H9 (cell line): ENCODE results near the gene DOCK1. TPM values are rescaled to one million over a fixed set of nuclear protein-coding genes. Genes with fewer than 3 reads are reported as not detected.

Experiments used
- DNase-seq: peaks from one replicate; pipeline ENCODE4 v3.0.0-alpha.2; 2017
- H2AFZ ChIP-seq: one replicate; pipeline ENCODE4 v1.6.1; 2013; ENCODE audit warnings: mild to moderate bottlenecking, low read length, control low read depth, moderate library complexity
- H2AK5ac ChIP-seq: 2 replicates; pipeline ENCODE4 v1.6.1; 2013; ENCODE audit warnings: low read length, control low read depth, mixed read lengths; ENCODE audit not compliant: insufficient read length
- H2BK120ac ChIP-seq: one replicate; pipeline ENCODE4 v1.6.1; 2013; ENCODE audit warnings: low read depth, mild to moderate bottlenecking, low read length, control low read depth, inconsistent platforms; ENCODE audit not compliant: poor library complexity, severe bottlenecking
- H2BK12ac ChIP-seq: 2 replicates; pipeline ENCODE4 v1.6.1; 2013; ENCODE audit warnings: low read length, control low read depth, mixed read lengths, low read depth; ENCODE audit not compliant: insufficient read length
- H2BK15ac ChIP-seq: 2 replicates; pipeline ENCODE4 v1.6.1; 2013; ENCODE audit warnings: low read depth, low read length, control low read depth
- H2BK20ac ChIP-seq: one replicate; pipeline ENCODE4 v1.6.1; 2013; ENCODE audit warnings: low read depth, mild to moderate bottlenecking, low read length, control low read depth, inconsistent platforms; ENCODE audit not compliant: poor library complexity, severe bottlenecking
- H2BK5ac ChIP-seq: 2 replicates; pipeline ENCODE4 v1.6.1; 2013; ENCODE audit warnings: low read length, control low read depth, mixed read lengths; ENCODE audit not compliant: insufficient read length
- H3K14ac ChIP-seq: 2 replicates; pipeline ENCODE4 v1.6.1; 2013; ENCODE audit warnings: low read length, control low read depth; ENCODE audit not compliant: insufficient read depth
- H3K18ac ChIP-seq: 2 replicates; pipeline ENCODE4 v1.6.1; 2013; ENCODE audit warnings: low read depth, mild to moderate bottlenecking, mixed read lengths, low read length, control low read depth; ENCODE audit not compliant: insufficient read length
- H3K23ac ChIP-seq: 2 replicates; pipeline ENCODE4 v1.6.1; 2013; ENCODE audit warnings: low read length, control low read depth, mixed read lengths, low read depth; ENCODE audit not compliant: insufficient read length
- H3K23me2 ChIP-seq: 2 replicates; pipeline ENCODE4 v1.6.1; 2013; ENCODE audit warnings: low read depth, mild to moderate bottlenecking, mixed read lengths, low read length, control low read depth; ENCODE audit not compliant: insufficient read length, poor library complexity, severe bottlenecking
- H3K27ac ChIP-seq: 2 replicates; pipeline ENCODE4 v1.5.1; 2013; ENCODE audit warnings: low read length, control low read depth, mixed read lengths, low read depth; ENCODE audit not compliant: insufficient read length
- H3K27me3 ChIP-seq: 2 replicates; pipeline ENCODE4 v1.6.1; 2013; ENCODE audit warnings: low read length, control low read depth, inconsistent platforms; ENCODE audit not compliant: insufficient read depth
- H3K4ac ChIP-seq: 2 replicates; pipeline ENCODE4 v1.6.1; 2013; ENCODE audit warnings: low read depth, mild to moderate bottlenecking, control low read depth, inconsistent platforms, low read length, moderate library complexity
- H3K4me1 ChIP-seq: 2 replicates; pipeline ENCODE4 v1.6.1; 2013; ENCODE audit warnings: low read length, control low read depth, inconsistent platforms; ENCODE audit not compliant: insufficient read depth
- H3K4me2 ChIP-seq: 2 replicates; pipeline ENCODE4 v1.6.1; 2013; ENCODE audit warnings: low read length, control low read depth, mixed read lengths; ENCODE audit not compliant: insufficient read length, insufficient read depth
- H3K56ac ChIP-seq: 2 replicates; pipeline ENCODE4 v1.6.1; 2013; ENCODE audit warnings: low read depth, mild to moderate bottlenecking, mixed read lengths, low read length, control low read depth; ENCODE audit not compliant: insufficient read length
- H3K79me1 ChIP-seq: 2 replicates; pipeline ENCODE4 v1.6.1; 2013; ENCODE audit warnings: low read depth, mild to moderate bottlenecking, moderate library complexity, low read length, control low read depth, inconsistent platforms; ENCODE audit not compliant: insufficient read depth, poor library complexity, severe bottlenecking
- H3K79me2 ChIP-seq: 2 replicates; pipeline ENCODE4 v1.6.1; 2013; ENCODE audit warnings: low read length, control low read depth, inconsistent platforms; ENCODE audit not compliant: insufficient read depth
- H3K9ac ChIP-seq: 2 replicates; pipeline ENCODE4 v1.6.1; 2013; ENCODE audit warnings: low read length, control low read depth, mixed read lengths; ENCODE audit not compliant: insufficient read length; ENCODE audit errors: extremely low read depth
- H3K9me3 ChIP-seq: one replicate; pipeline ENCODE4 v1.6.1; 2013; ENCODE audit warnings: low read depth, low read length, inconsistent platforms; ENCODE audit not compliant: control insufficient read depth
- H3T11ph ChIP-seq: one replicate; pipeline ENCODE4 v1.6.1; 2013; ENCODE audit warnings: mild to moderate bottlenecking, low read length, control low read depth, inconsistent platforms
- H4K20me1 ChIP-seq: one replicate; pipeline ENCODE4 v1.6.1; 2013; ENCODE audit not compliant: control insufficient read depth, insufficient read length, insufficient read depth
- H4K5ac ChIP-seq: 2 replicates; pipeline ENCODE4 v1.6.1; 2013; ENCODE audit warnings: low read depth, mild to moderate bottlenecking, mixed read lengths, low read length, control low read depth; ENCODE audit not compliant: insufficient read length
- H4K8ac ChIP-seq: replicated peaks from 2 replicates; pipeline ENCODE4 v1.6.1; 2013; ENCODE audit warnings: low read length, control low read depth, mixed read lengths, low read depth; ENCODE audit not compliant: insufficient read length
- H4K91ac ChIP-seq: 2 replicates; pipeline ENCODE4 v1.6.1; 2013; ENCODE audit warnings: low read depth, mild to moderate bottlenecking, moderate library complexity, mixed read lengths, low read length, control low read depth; ENCODE audit not compliant: insufficient read length
- H3K27ac Mint-ChIP-seq, 3 experiments: 2 replicates in 2 of 3; 3 replicates in 1 of 3; pipeline ENCODE4 v1.8.0; 2020 to 2021; ENCODE audit warnings: mixed read lengths in 3 of 3, mild to moderate bottlenecking in 1 of 3, moderate library complexity in 1 of 3
- H3K27me3 Mint-ChIP-seq: 2 replicates; pipeline ENCODE4 v1.8.0; 2021; ENCODE audit warnings: low read depth, mild to moderate bottlenecking, moderate library complexity, mixed read lengths
- H3K36me3 Mint-ChIP-seq, 3 experiments: 2 replicates in 2 of 3; 3 replicates in 1 of 3; pipeline ENCODE4 v1.8.0; 2020 to 2021; ENCODE audit warnings: low read depth in 3 of 3, mixed read lengths in 3 of 3; ENCODE audit not compliant: insufficient read depth in 1 of 3
- H3K4me1 Mint-ChIP-seq, 2 experiments: 2 replicates each; pipeline ENCODE4 v1.8.0; 2020; ENCODE audit warnings: mixed read lengths in 2 of 2
- H3K4me3 Mint-ChIP-seq, 2 experiments: 2 replicates in 1 of 2; 3 replicates in 1 of 2; pipeline ENCODE4 v1.8.0; 2020 to 2021; ENCODE audit warnings: mild to moderate bottlenecking in 2 of 2, mixed read lengths in 2 of 2, moderate library complexity in 1 of 2
- H3K9me3 Mint-ChIP-seq, 2 experiments: 2 replicates in 1 of 2; 3 replicates in 1 of 2; pipeline ENCODE4 v1.8.0; 2020; ENCODE audit warnings: mild to moderate bottlenecking in 2 of 2, mixed read lengths in 2 of 2, moderate library complexity in 1 of 2
- WGBS: extraction: QIAGEN DNeasy Blood & Tissue Kit; methylation state at CpG from one replicate; pipeline ENCODE4 v1.1.7; 2013; ENCODE audit warnings: missing lambda C conversion rate, low lambda C conversion rate, mixed read lengths; ENCODE audit not compliant: insufficient read length; ENCODE audit errors: extremely low coverage; 5-methylcytosine and 5-hydroxymethylcytosine counted together
- total RNA-seq: library from RNA; stranded (reverse); gene quantifications from 2 replicates; pipeline ENCODE4 v1.2.1, GENCODE V29; 2021
- TF ChIP-seq, protein P1 (sequence below): fragments of 200-600 bp; sonication (generic); conservative IDR thresholded peaks from 3 replicates; pipeline ENCODE4 v1.8.0; 2021; ENCODE audit warnings: antibody characterized with exemption, mild to moderate bottlenecking

The DOCK1 gene
- total RNA-seq, 1 experiment from 2014 or later = 57.0 TPM

DNA sequence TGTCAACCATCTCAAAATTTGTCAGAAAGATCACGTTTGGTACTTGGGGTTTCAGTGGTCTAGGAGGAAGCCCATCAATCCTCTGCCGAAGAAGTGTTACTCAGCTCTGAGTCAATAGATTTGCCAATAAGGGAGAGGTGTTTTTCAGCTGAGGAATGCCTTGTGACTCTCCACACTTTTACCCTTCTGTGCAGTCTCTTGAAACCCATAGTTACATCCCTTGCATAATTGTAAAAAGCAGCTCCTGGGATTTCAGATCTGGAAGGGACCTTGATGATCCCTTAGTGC is 243.6 kb downstream of the DOCK1 start:
- H3K27me3 ChIP-seq = no peaks in the 10 kb centered on the region
- H3K4me2 ChIP-seq = no peak overlapping the region
- H3K4me1 ChIP-seq = peaks cover 21% of the 10 kb centered on the region; the same call in 1 of the 2 replicates
- no peak overlapping the region for H2BK12ac ChIP-seq
- no peak overlapping the region for H2AK5ac ChIP-seq
- no peak overlapping the region for H4K91ac ChIP-seq
- no peak overlapping the region for H2BK5ac ChIP-seq
- H3K36me3 Mint-ChIP-seq = peaks cover 0 to 3% (median 0%) of the 10 kb centered on the region in 3 experiments; a peak in 4 of 7 replicates
- H3K79me2 ChIP-seq = no peaks in the 10 kb centered on the region
- H3K56ac ChIP-seq = no peak overlapping the region
- H3K9me3 ChIP-seq = no peaks in the 10 kb centered on the region
- H2BK15ac ChIP-seq = no peak overlapping the region
- H3K27ac Mint-ChIP-seq = peak overlapping the region in 2 of 3 experiments; percentile 41 to 48; a peak in 2 of 7 replicates
- H2BK120ac ChIP-seq = no peak overlapping the region
- no peak overlapping the region for H3K23ac ChIP-seq
- WGBS = no CpG with 5 or more reads among the region's 2 CpGs
- DNase-seq = no peak
- no peak overlapping the region for H3K18ac ChIP-seq
- H2AFZ ChIP-seq = no peak overlapping the region
- no peak overlapping the region for H3K9ac ChIP-seq
- TF ChIP-seq, protein P1, sequence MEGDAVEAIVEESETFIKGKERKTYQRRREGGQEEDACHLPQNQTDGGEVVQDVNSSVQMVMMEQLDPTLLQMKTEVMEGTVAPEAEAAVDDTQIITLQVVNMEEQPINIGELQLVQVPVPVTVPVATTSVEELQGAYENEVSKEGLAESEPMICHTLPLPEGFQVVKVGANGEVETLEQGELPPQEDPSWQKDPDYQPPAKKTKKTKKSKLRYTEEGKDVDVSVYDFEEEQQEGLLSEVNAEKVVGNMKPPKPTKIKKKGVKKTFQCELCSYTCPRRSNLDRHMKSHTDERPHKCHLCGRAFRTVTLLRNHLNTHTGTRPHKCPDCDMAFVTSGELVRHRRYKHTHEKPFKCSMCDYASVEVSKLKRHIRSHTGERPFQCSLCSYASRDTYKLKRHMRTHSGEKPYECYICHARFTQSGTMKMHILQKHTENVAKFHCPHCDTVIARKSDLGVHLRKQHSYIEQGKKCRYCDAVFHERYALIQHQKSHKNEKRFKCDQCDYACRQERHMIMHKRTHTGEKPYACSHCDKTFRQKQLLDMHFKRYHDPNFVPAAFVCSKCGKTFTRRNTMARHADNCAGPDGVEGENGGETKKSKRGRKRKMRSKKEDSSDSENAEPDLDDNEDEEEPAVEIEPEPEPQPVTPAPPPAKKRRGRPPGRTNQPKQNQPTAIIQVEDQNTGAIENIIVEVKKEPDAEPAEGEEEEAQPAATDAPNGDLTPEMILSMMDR = no peak
- no peaks in the 10 kb centered on the region for H3K9me3 Mint-ChIP-seq
- no peak overlapping the region for H3K4ac ChIP-seq
- H4K20me1 ChIP-seq = no peaks in the 10 kb centered on the region
- H3K4me3 Mint-ChIP-seq = no peak overlapping the region
- peaks cover 54 to 68% of the 10 kb centered on the region in 2 experiments for H3K4me1 Mint-ChIP-seq
- no peak overlapping the region for H4K5ac ChIP-seq
- no peak overlapping the region for H3K27ac ChIP-seq
- H3K27me3 Mint-ChIP-seq = no peaks in the 10 kb centered on the region
- H3T11ph ChIP-seq = no peak overlapping the region
- H2BK20ac ChIP-seq = no peak overlapping the region
- H4K8ac ChIP-seq = no peak overlapping the region
- H3K14ac ChIP-seq = no peak overlapping the region
- H3K79me1 ChIP-seq = no peaks in the 10 kb centered on the region
- H3K23me2 ChIP-seq = no peaks in the 10 kb centered on the region
